Activated B cell treated with CpG ODN at 0.5 μM for 24 hours (primary cell): Measurements from ENCODE around the gene LUC7L2. TPM values are rescaled to one million over a fixed set of nuclear protein-coding genes. Genes with fewer than 3 reads are reported as not detected.

Experiments
- ATAC-seq: fragments of 200-7000 bp; cut with Tn5 transposase; one replicate; pipeline ENCODE4 v1.10.0; 2021; ENCODE audit warnings: low read depth, mild to moderate bottlenecking, moderate library complexity
- CTCF ChIA-PET: fragments of 350-600 bp; sonication (Branson Sonifier 250); formaldehyde crosslinking; loops from one replicate; lab custom pipeline; 2021; ENCODE audit warnings: antibody characterized with exemption; lab: Charles Lee
- POLR2A ChIA-PET: fragments of 350-600 bp; sonication (Branson Sonifier 250); formaldehyde crosslinking; loops from one replicate; lab custom pipeline; 2021; ENCODE audit warnings: antibody characterized with exemption; lab: Charles Lee
- DNase-seq: peaks from one replicate; pipeline ENCODE4 v3.0.0; 2022
- H3K27ac Mint-ChIP-seq: one replicate; pipeline ENCODE4 v1.8.0; 2020; ENCODE audit warnings: mixed read lengths
- H3K27me3 Mint-ChIP-seq: one replicate; pipeline ENCODE4 v1.8.0; 2021; ENCODE audit warnings: mixed read lengths
- H3K36me3 Mint-ChIP-seq: one replicate; pipeline ENCODE4 v1.8.0; 2021; ENCODE audit warnings: low read depth, mixed read lengths
- H3K4me1 Mint-ChIP-seq: one replicate; pipeline ENCODE4 v1.8.0; 2021; ENCODE audit warnings: mixed read lengths
- H3K4me3 Mint-ChIP-seq: one replicate; pipeline ENCODE4 v1.8.0; 2020; ENCODE audit warnings: mild to moderate bottlenecking, mixed read lengths
- H3K9me3 Mint-ChIP-seq: one replicate; pipeline ENCODE4 v1.8.0; 2020; ENCODE audit warnings: mixed read lengths
- CTCF ChIP-seq: fragments of 200-600 bp; IDR thresholded peaks from one replicate; pipeline ENCODE4 v1.8.0; 2022; ENCODE audit warnings: antibody characterized with exemption, mild to moderate bottlenecking
- intact Hi-C: fragments of 100-400 bp; cut with micrococcal nuclease; formaldehyde crosslinking; loops from one replicate; pipeline ENCODE4 v1.15.1; 2024
- total RNA-seq: library from RNA; stranded (reverse); gene quantifications from 2 replicates; pipeline ENCODE4 v1.2.3, GENCODE V29; 2022

Gene LUC7L2
- total RNA-seq, 1 donor from 2014 or later, result 118 TPM

GRCh38 chr7:139366400-139366799 is 6.7 kb downstream of the LUC7L2 start:
- Mint-ChIP-seq H3K9me3 (no peaks in the 10 kb centered on the region), H3K4me1 (peaks cover 57% of the 10 kb centered on the region), H3K27me3 (no peaks in the 10 kb centered on the region), H3K36me3 (peaks cover 49% of the 10 kb centered on the region), H3K4me3 (no peak overlapping the region), H3K27ac (no peak overlapping the region)
- no peak for DNase-seq
- no peak for ATAC-seq
- ChIA-PET CTCF (no interaction called here), POLR2A (no interaction called here)
- no peak for TF ChIP-seq CTCF
- intact Hi-C loops, result loop anchor here (10.0 kb wide), 2 partner anchors 1108 to 1308 kb away; partner anchors contain the start of genes ADCK2 and MKRN1

- H3K27ac Mint-ChIP-seq, result no peak overlapping the region
- DNase-seq (no peak), ATAC-seq (no peak)
- no peaks in the 10 kb centered on the region for H3K9me3 Mint-ChIP-seq
- H3K36me3 Mint-ChIP-seq, result peaks cover 50% of the 10 kb centered on the region
- TF ChIP-seq CTCF, result no peak
- no peaks in the 10 kb centered on the region for H3K27me3 Mint-ChIP-seq
- H3K4me1 Mint-ChIP-seq, result peaks cover 54% of the 10 kb centered on the region
- no peak overlapping the region for H3K4me3 Mint-ChIP-seq
- intact Hi-C loops, result loop anchor here (2.0 to 10.0 kb wide), 3 partner anchors 15 to 1307 kb away; partner anchors contain the start of genes ADCK2 and MKRN1
- POLR2A ChIA-PET, result no interaction called here
- CTCF ChIA-PET, result no interaction called here
Measured at GRCh38 chr7:139367438-139368155, 7.9 kb downstream of the LUC7L2 start.

- H3K27me3 Mint-ChIP-seq, result no peaks in the 10 kb centered on the region
- CTCF ChIA-PET, result no interaction called here
- POLR2A ChIA-PET, result interaction anchor here (0.6 to 1.3 kb wide), 2 partner anchors 11 to 1500 kb away, joined by 3 to 4 read pairs; partner anchors contain the start of gene LUC7L2
- no peak overlapping the region for H3K4me3 Mint-ChIP-seq
- peaks cover 42% of the 10 kb centered on the region for H3K4me1 Mint-ChIP-seq
- intact Hi-C loops, result loop anchor here (5.0 kb wide), 1 partner anchor 37 kb away; no protein-coding TSS in a partner anchor
- peaks cover 46% of the 10 kb centered on the region for H3K36me3 Mint-ChIP-seq
- no peak for ATAC-seq
- no peak overlapping the region for H3K27ac Mint-ChIP-seq
- no peak for DNase-seq
- no peak for TF ChIP-seq CTCF
- H3K9me3 Mint-ChIP-seq, result no peaks in the 10 kb centered on the region
Measured at GRCh38 chr7:139370301-139370942, 10.7 kb downstream of the LUC7L2 start.

GRCh38 chr7:139370943-139371313 is 11.2 kb downstream of the LUC7L2 start:
- peaks cover 39% of the 10 kb centered on the region for H3K4me1 Mint-ChIP-seq
- H3K4me3 Mint-ChIP-seq, result no peak overlapping the region
- intact Hi-C loops, result loop anchor here (5.0 kb wide), 1 partner anchor 36 kb away; no protein-coding TSS in a partner anchor
- no peaks in the 10 kb centered on the region for H3K9me3 Mint-ChIP-seq
- CTCF ChIA-PET, result no interaction called here
- DNase-seq, result no peak
- no peak for ATAC-seq
- no peak overlapping the region for H3K27ac Mint-ChIP-seq
- no peaks in the 10 kb centered on the region for H3K27me3 Mint-ChIP-seq
- peaks cover 48% of the 10 kb centered on the region for H3K36me3 Mint-ChIP-seq
- no peak for TF ChIP-seq CTCF
- POLR2A ChIA-PET, result interaction anchor here (1.3 kb wide), 1 partner anchor 11 kb away, joined by 3 read pairs; the partner anchor contains the start of gene LUC7L2

- no peak for TF ChIP-seq CTCF
- Mint-ChIP-seq H3K9me3 (no peaks in the 10 kb centered on the region), H3K4me3 (no peak overlapping the region), H3K27ac (no peak overlapping the region), H3K4me1 (peaks cover 26% of the 10 kb centered on the region), H3K36me3 (peaks cover 51% of the 10 kb centered on the region), H3K27me3 (no peaks in the 10 kb centered on the region)
- ATAC-seq, result no peak
- POLR2A ChIA-PET, result no interaction called here
- CTCF ChIA-PET, result no interaction called here
- intact Hi-C loops, result loop anchor here (5.0 kb wide), 1 partner anchor 33 kb away; no protein-coding TSS in a partner anchor
- DNase-seq, result no peak
Measured at GRCh38 chr7:139374246-139374645, 14.6 kb downstream of the LUC7L2 start.
